OCI-LY7 (cell line): ENCODE results near the gene HSPB6. TPM values are rescaled to one million over a fixed set of nuclear protein-coding genes. Genes with fewer than 3 reads are reported as not detected.

ENCODE experiments used
- BruUV-seq: library from RNA; stranded (reverse); fragments of 400-500 nt; replicated peaks from 2 replicates; lab custom pipeline; 2021; lab: Mats Ljungman, UMichigan
- CTCF ChIA-PET: fragments of 300-600 bp; sonication (Branson Sonifier 250); formaldehyde crosslinking; loops from one replicate; lab custom pipeline; 2022; ENCODE audit warnings: antibody characterized with exemption; ENCODE audit not compliant: unreplicated experiment; lab: Charles Lee
- POLR2A ChIA-PET: fragments of 300-600 bp; sonication (Branson Sonifier 250); formaldehyde crosslinking; loops from one replicate; lab custom pipeline; 2022; ENCODE audit warnings: antibody characterized with exemption; lab: Charles Lee
- DNase-seq: peaks from one replicate; pipeline ENCODE4 v3.0.0-alpha.2; 2015; ENCODE audit warnings: low spot score
- H2AFZ ChIP-seq: fragments of 200-600 bp; sonication (generic), shearing (Covaris generic); 2 replicates; pipeline ENCODE4 v1.6.1; 2014; ENCODE audit warnings: mild to moderate bottlenecking, antibody characterized with exemption, low read length, moderate library complexity
- H3K27ac ChIP-seq: fragments of 200-600 bp; sonication (generic); 2 replicates; pipeline ENCODE4 v1.5.1; 2014; ENCODE audit warnings: mixed run types, low read depth, mild to moderate bottlenecking, moderate library complexity, low read length, inconsistent platforms; ENCODE audit not compliant: poor library complexity, severe bottlenecking
- H3K36me3 ChIP-seq: fragments of 200-600 bp; sonication (generic); 2 replicates; pipeline ENCODE4 v1.6.1; 2014; ENCODE audit warnings: mild to moderate bottlenecking, antibody characterized with exemption, low read length, moderate library complexity, mixed read lengths; ENCODE audit not compliant: insufficient read depth
- H3K4me1 ChIP-seq: fragments of 200-600 bp; sonication (generic); 2 replicates; pipeline ENCODE4 v1.5.1; 2014; ENCODE audit warnings: mild to moderate bottlenecking, low read length; ENCODE audit not compliant: insufficient read depth, poor library complexity, severe bottlenecking
- H3K4me2 ChIP-seq: fragments of 200-600 bp; sonication (generic); 2 replicates; pipeline ENCODE4 v1.6.1; 2014; ENCODE audit warnings: mild to moderate bottlenecking, low read length
- H3K4me3 ChIP-seq: fragments of 200-600 bp; sonication (generic); 2 replicates; pipeline ENCODE4 v1.5.1; 2014; ENCODE audit warnings: mild to moderate bottlenecking, low read depth, low read length; ENCODE audit not compliant: poor library complexity, severe bottlenecking
- H3K79me2 ChIP-seq: fragments of 200-600 bp; sonication (generic); 2 replicates; pipeline ENCODE4 v1.6.1; 2016; ENCODE audit warnings: low read depth, mild to moderate bottlenecking, low read length, moderate library complexity, mixed read lengths; ENCODE audit not compliant: insufficient read depth
- H3K9me2 ChIP-seq: fragments of 200-600 bp; sonication (generic); 2 replicates; pipeline ENCODE4 v1.6.1; 2016; ENCODE audit warnings: mild to moderate bottlenecking, low read length, mixed read lengths; ENCODE audit not compliant: insufficient read depth
- H3K9me3 ChIP-seq: fragments of 200-600 bp; sonication (generic); 2 replicates; pipeline ENCODE4 v1.6.1; 2014; ENCODE audit warnings: mild to moderate bottlenecking, mixed run types, low read length, mixed read lengths
- H4K20me1 ChIP-seq: fragments of 200-600 bp; sonication (generic); 2 replicates; pipeline ENCODE4 v1.6.1; 2014; ENCODE audit warnings: mild to moderate bottlenecking, antibody characterized with exemption, low read length, moderate library complexity, mixed read lengths; ENCODE audit not compliant: insufficient read depth
- CTCF ChIP-seq: fragments of 200-600 bp; sonication (generic); conservative IDR thresholded peaks from 2 replicates; pipeline ENCODE4 v1.5.1; 2014; ENCODE audit warnings: mild to moderate bottlenecking, antibody characterized with exemption, low read length, moderate library complexity, mixed read lengths
- EZH2phosphoT487 ChIP-seq: fragments of 200-600 bp; sonication (generic); IDR thresholded peaks from 2 replicates; pipeline ENCODE4 v1.6.1; 2018; ENCODE audit warnings: low read depth, borderline replicate concordance, mild to moderate bottlenecking, mixed run types, antibody characterized with exemption, low read length, moderate library complexity, mixed read lengths
- intact Hi-C: fragments of 100-400 bp; cut with micrococcal nuclease; formaldehyde crosslinking; loops from one replicate; pipeline ENCODE4 v1.10.0; 2022; ENCODE audit not compliant: unreplicated experiment
- total RNA-seq, 2 experiments: library from RNA; depleted of rRNA in 1 of 2; stranded (reverse); fragments of >200 nt in 1 of 2; shearing (Covaris generic) in 1 of 2; gene quantifications; 2 replicates each; pipeline ENCODE4 v1.2.3, GENCODE V29; 2014 to 2022

HSPB6 gene
- total RNA-seq, 2 experiments from 2014 or later: 1.7 TPM; not detected in 1

- H3K4me2 ChIP-seq: no peak overlapping the region
- H3K9me3 ChIP-seq: no peaks in the 10 kb centered on the region
- ChIA-PET CTCF (no interaction called here), POLR2A (interaction anchor here (0.7 kb wide), 1 partner anchor 1717 kb away, joined by 5 read pairs; no protein-coding TSS in a partner anchor)
- no peak for DNase-seq
- H3K4me3 ChIP-seq: no peak overlapping the region
- H4K20me1 ChIP-seq: no peaks in the 10 kb centered on the region
- H3K27ac ChIP-seq: no peak overlapping the region
- BruUV-seq: no TSS peak
- H2AFZ ChIP-seq: no peak overlapping the region
- no peaks in the 10 kb centered on the region for H3K36me3 ChIP-seq
- H3K79me2 ChIP-seq: peaks cover 4% of the 10 kb centered on the region; the same call in 1 of the 2 replicates
- TF ChIP-seq EZH2phosphoT487 (no peak), CTCF (no peak)
- H3K4me1 ChIP-seq: peaks cover 13% of the 10 kb centered on the region
- H3K9me2 ChIP-seq: no peaks in the 10 kb centered on the region
- intact Hi-C loops: no loop called here
These were observed 3.0 kb downstream of the HSPB6 start for GRCh38 chr19:35753634-35754369.

- ChIA-PET POLR2A (no interaction called here), CTCF (no interaction called here)
- H3K4me3 ChIP-seq: no peak overlapping the region
- peaks cover 15% of the 10 kb centered on the region for H3K4me1 ChIP-seq
- no peaks in the 10 kb centered on the region for H3K9me3 ChIP-seq
- H3K9me2 ChIP-seq: no peaks in the 10 kb centered on the region
- no peak overlapping the region for H2AFZ ChIP-seq
- no peak for DNase-seq
- H3K79me2 ChIP-seq: no peaks in the 10 kb centered on the region
- no peaks in the 10 kb centered on the region for H3K36me3 ChIP-seq
- no peak overlapping the region for H3K27ac ChIP-seq
- H4K20me1 ChIP-seq: no peaks in the 10 kb centered on the region
- intact Hi-C loops: no loop called here
- TF ChIP-seq EZH2phosphoT487 (no peak), CTCF (no peak)
- H3K4me2 ChIP-seq: no peak overlapping the region
- BruUV-seq: no TSS peak
These were observed 4.0 kb downstream of the HSPB6 start for GRCh38 chr19:35752746-35753350.
